Caco-2 (cell line): ENCODE data around the gene SLC4A4. TPM values are rescaled to one million over a fixed set of nuclear protein-coding genes. Genes with fewer than 3 reads are reported as not detected.

Experiments used
- BruUV-seq: library from RNA; stranded (reverse); fragments of 400-500 nt; replicated peaks from 2 replicates; lab custom pipeline; 2021; lab: Mats Ljungman, UMichigan
- CTCF ChIA-PET: fragments of 300-600 bp; sonication (Branson Sonifier 250); formaldehyde crosslinking; loops from one replicate; lab custom pipeline; 2022; ENCODE audit warnings: antibody characterized with exemption; lab: Charles Lee
- POLR2A ChIA-PET: fragments of 300-600 bp; sonication (Branson Sonifier 250); formaldehyde crosslinking; loops from one replicate; lab custom pipeline; 2022; ENCODE audit warnings: antibody characterized with exemption; lab: Charles Lee
- DNase-seq, 2 experiments: peaks; one replicate each; pipeline versions ENCODE4 v3.0.0 to v3.0.0-alpha.2; 2020 to 2022
- H3K27me3 ChIP-seq: replicated peaks from 2 replicates; pipeline ENCODE4 v1.6.0; 2011; ENCODE audit warnings: low read length; ENCODE audit not compliant: control insufficient read depth, insufficient read depth
- H3K36me3 ChIP-seq: 2 replicates; pipeline ENCODE4 v1.5.1; 2011; ENCODE audit warnings: low read length; ENCODE audit not compliant: control insufficient read depth, insufficient read depth
- H3K4me1 ChIP-seq: fragments of 250-450 bp; sonication (Bioruptor Pico); 2 replicates; pipeline ENCODE4 v1.5.1; 2020; ENCODE audit warnings: mild to moderate bottlenecking
- H3K4me3 ChIP-seq: 2 replicates; pipeline ENCODE4 v1.5.1; 2011; ENCODE audit warnings: low read depth, mild to moderate bottlenecking, control low read depth, low read length
- H3K9me3 ChIP-seq: fragments of 250-450 bp; sonication (Bioruptor Pico); 2 replicates; pipeline ENCODE4 v1.5.1; 2020; ENCODE audit warnings: mild to moderate bottlenecking, moderate library complexity
- H3K27ac Mint-ChIP-seq: one replicate; pipeline ENCODE4 v1.8.0; 2022; ENCODE audit warnings: mixed read lengths; ENCODE audit not compliant: unreplicated experiment
- H3K27me3 Mint-ChIP-seq: one replicate; pipeline ENCODE4 v1.8.0; 2022; ENCODE audit warnings: mixed read lengths; ENCODE audit not compliant: insufficient read depth, unreplicated experiment
- H3K36me3 Mint-ChIP-seq: one replicate; pipeline ENCODE4 v1.8.0; 2022; ENCODE audit warnings: mild to moderate bottlenecking, mixed read lengths; ENCODE audit not compliant: insufficient read depth, unreplicated experiment
- H3K4me1 Mint-ChIP-seq: one replicate; pipeline ENCODE4 v1.8.0; 2022; ENCODE audit warnings: low read depth, mixed read lengths; ENCODE audit not compliant: unreplicated experiment
- H3K4me3 Mint-ChIP-seq: one replicate; pipeline ENCODE4 v1.8.0; 2022; ENCODE audit warnings: mild to moderate bottlenecking, moderate library complexity, mixed read lengths; ENCODE audit not compliant: unreplicated experiment
- H3K9me3 Mint-ChIP-seq: one replicate; pipeline ENCODE4 v1.8.0; 2022; ENCODE audit warnings: mixed read lengths; ENCODE audit not compliant: unreplicated experiment
- CTCF ChIP-seq, 2 experiments: fragments of 200-600 bp in 1 of 2; IDR thresholded peaks; 1 replicate in 1 of 2; 2 replicates in 1 of 2; pipeline versions ENCODE4 v1.5.1 to v1.8.0; 2011 to 2022; ENCODE audit warnings: antibody characterized with exemption in 1 of 2, control low read depth in 1 of 2, inconsistent platforms in 1 of 2, low read depth in 1 of 2, low read length in 1 of 2, mild to moderate bottlenecking in 1 of 2, moderate library complexity in 1 of 2; ENCODE audit not compliant: insufficient read depth in 1 of 2, severe bottlenecking in 1 of 2, unreplicated experiment in 1 of 2
- intact Hi-C: fragments of 100-400 bp; cut with micrococcal nuclease; formaldehyde crosslinking; loops from one replicate; pipeline ENCODE4 v1.10.0; 2022; ENCODE audit not compliant: unreplicated experiment
- total RNA-seq: library from RNA; stranded (reverse); gene quantifications from 2 replicates; pipeline ENCODE4 v1.2.3, GENCODE V29; 2022

Gene SLC4A4
- total RNA-seq, 1 experiment from 2014 or later, result 0.29 TPM

DNA sequence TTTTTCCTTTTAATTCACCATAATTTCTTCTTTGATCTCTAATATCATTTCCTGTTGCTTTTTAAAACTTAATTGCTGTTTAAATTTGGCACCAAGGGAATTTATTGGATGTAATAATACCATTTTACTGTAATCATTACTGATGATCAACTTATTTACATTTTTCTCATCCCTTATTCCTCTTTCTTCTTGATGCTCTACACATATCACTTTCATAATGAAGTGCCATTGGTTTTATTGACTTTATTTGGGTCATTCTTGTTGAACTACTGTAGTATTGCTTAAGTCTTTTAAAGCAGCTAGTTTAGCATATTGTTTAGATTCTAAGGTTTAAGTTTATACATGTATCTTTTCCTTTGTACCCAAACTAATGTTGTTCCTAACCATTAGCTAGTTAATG lies 130.7 kb downstream of the SLC4A4 start:
- no peaks in the 10 kb centered on the region for H3K9me3 ChIP-seq
- TF ChIP-seq CTCF (IDR thresholded peaks at IDR 0.05; ENCODE audit: insufficient read depth in 1 of 2, low read depth in 1 of 2, low read length in 1 of 2, severe bottlenecking in 1 of 2, unreplicated experiment in 1 of 2), result no peak
- CTCF ChIA-PET, result no interaction called here
- no peak overlapping the region for H3K4me3 ChIP-seq
- no peak overlapping the region for H3K27ac Mint-ChIP-seq
- no peak overlapping the region for H3K4me3 Mint-ChIP-seq
- no peaks in the 10 kb centered on the region for H3K36me3 ChIP-seq
- intact Hi-C loops, result no loop called here
- H3K4me1 ChIP-seq, result no peaks in the 10 kb centered on the region
- POLR2A ChIA-PET, result no interaction called here
- BruUV-seq, result no TSS peak
- no peaks in the 10 kb centered on the region for H3K36me3 Mint-ChIP-seq
- no peaks in the 10 kb centered on the region for H3K9me3 Mint-ChIP-seq
- H3K27me3 ChIP-seq, result no peaks in the 10 kb centered on the region
- no peak for DNase-seq
- no peaks in the 10 kb centered on the region for H3K4me1 Mint-ChIP-seq
- no peaks in the 10 kb centered on the region for H3K27me3 Mint-ChIP-seq

DNA sequence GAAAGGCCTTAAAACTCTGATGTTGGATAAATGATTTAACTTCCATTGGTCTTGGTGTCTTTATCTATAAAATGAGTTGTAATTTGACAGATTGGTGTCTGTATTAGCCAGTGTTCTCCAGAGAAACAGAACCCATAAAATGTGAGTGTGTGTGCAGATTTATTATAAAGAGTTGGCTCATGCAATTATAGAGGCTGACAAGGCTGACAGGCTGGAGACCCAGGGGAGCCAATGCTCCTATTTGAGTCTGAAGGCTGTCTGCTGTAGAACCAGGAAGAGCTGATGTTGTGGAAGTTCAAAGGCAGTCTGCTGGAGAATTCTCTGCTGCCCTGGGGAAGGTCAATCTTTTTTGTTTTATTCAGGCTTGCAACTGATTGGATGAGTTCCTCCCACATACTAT lies 131.7 kb downstream of the SLC4A4 start:
- BruUV-seq, result no TSS peak
- H3K27ac Mint-ChIP-seq, result no peak overlapping the region
- H3K4me1 ChIP-seq, result no peaks in the 10 kb centered on the region
- no peaks in the 10 kb centered on the region for H3K4me1 Mint-ChIP-seq
- ChIA-PET CTCF (no interaction called here), POLR2A (no interaction called here)
- H3K9me3 ChIP-seq, result no peaks in the 10 kb centered on the region
- no peak overlapping the region for H3K4me3 Mint-ChIP-seq
- no peaks in the 10 kb centered on the region for H3K27me3 Mint-ChIP-seq
- TF ChIP-seq CTCF (IDR thresholded peaks at IDR 0.05; ENCODE audit: insufficient read depth in 1 of 2, low read depth in 1 of 2, low read length in 1 of 2, severe bottlenecking in 1 of 2, unreplicated experiment in 1 of 2), result no peak
- H3K9me3 Mint-ChIP-seq, result no peaks in the 10 kb centered on the region
- intact Hi-C loops, result no loop called here
- no peaks in the 10 kb centered on the region for H3K27me3 ChIP-seq
- no peak overlapping the region for H3K4me3 ChIP-seq
- no peaks in the 10 kb centered on the region for H3K36me3 ChIP-seq
- DNase-seq, result no peak
- H3K36me3 Mint-ChIP-seq, result no peaks in the 10 kb centered on the region

GRCh38 chr4:71472946-71473345 lies 134.1 kb downstream of the SLC4A4 start:
- H3K4me3 ChIP-seq, result no peak overlapping the region
- Mint-ChIP-seq H3K27ac (no peak overlapping the region), H3K9me3 (no peaks in the 10 kb centered on the region), H3K4me3 (no peak overlapping the region), H3K27me3 (no peaks in the 10 kb centered on the region), H3K4me1 (no peaks in the 10 kb centered on the region), H3K36me3 (no peaks in the 10 kb centered on the region)
- H3K27me3 ChIP-seq, result no peaks in the 10 kb centered on the region
- ChIA-PET POLR2A (no interaction called here), CTCF (no interaction called here)
- no peak for DNase-seq
- no TSS peak for BruUV-seq
- no peak for TF ChIP-seq CTCF (IDR thresholded peaks at IDR 0.05; ENCODE audit: insufficient read depth in 1 of 2, low read depth in 1 of 2, low read length in 1 of 2, severe bottlenecking in 1 of 2, unreplicated experiment in 1 of 2)
- intact Hi-C loops, result no loop called here
- no peaks in the 10 kb centered on the region for H3K9me3 ChIP-seq
- no peaks in the 10 kb centered on the region for H3K36me3 ChIP-seq
- H3K4me1 ChIP-seq, result no peaks in the 10 kb centered on the region
